Cortex of kidney (tissue), 1 donor: ENCODE measurements around the gene ADCY2.

Experiments
- DNase-seq: peaks from one replicate; lab custom pipeline; 2025; lab: John Stamatoyannopoulos, UW

ADCY2 gene

GRCh38 chr5:7869474-7870136 lies 473.7 kb downstream of the ADCY2 start:
- DNase-seq, result no peak

- DNase-seq, result no peak
Measured at GRCh38 chr5:7871653-7872052, 475.7 kb downstream of the ADCY2 start.

- DNase-seq, result no peak
Measured at GRCh38 chr5:7872517-7873130, 476.7 kb downstream of the ADCY2 start.

GRCh38 chr5:7873216-7873615 lies 477.3 kb downstream of the ADCY2 start:
- no peak for DNase-seq

- no peak for DNase-seq
Measured at GRCh38 chr5:7874639-7875038, 478.7 kb downstream of the ADCY2 start.

GRCh38 chr5:7875151-7875550 lies 479.2 kb downstream of the ADCY2 start:
- DNase-seq, result no peak

- no peak for DNase-seq
Measured at GRCh38 chr5:7876867-7877266, 480.9 kb downstream of the ADCY2 start.

- no peak for DNase-seq
Measured at GRCh38 chr5:7877851-7878250, 481.9 kb downstream of the ADCY2 start.

- DNase-seq, result no peak
Measured at GRCh38 chr5:7878381-7878873, 482.5 kb downstream of the ADCY2 start.
